MM.1S (cell line): ENCODE results near the gene TBC1D13.

Experiments
- DNase-seq: peaks from one replicate; pipeline ENCODE4 v3.0.0-alpha.2; 2015
- H2AFZ ChIP-seq: fragments of 300-600 bp; sonication (generic); 2 replicates; pipeline ENCODE4 v1.6.0; 2016; ENCODE audit warnings: antibody characterized with exemption, low read length
- H3F3A ChIP-seq: fragments of 300-600 bp; sonication (generic); 2 replicates; pipeline ENCODE4 v1.6.1; 2016; ENCODE audit warnings: mild to moderate bottlenecking, antibody characterized with exemption, low read length, moderate library complexity, mixed read lengths; ENCODE audit not compliant: insufficient read depth
- H3K27ac ChIP-seq: fragments of 300-600 bp; sonication (generic); 2 replicates; pipeline ENCODE4 v1.5.1; 2016; ENCODE audit warnings: mild to moderate bottlenecking, low read length
- H3K27me3 ChIP-seq: fragments of 300-600 bp; sonication (generic); replicated peaks from 2 replicates; pipeline ENCODE4 v1.6.0; 2016; ENCODE audit warnings: low read length; ENCODE audit not compliant: insufficient read depth
- H3K36me3 ChIP-seq: fragments of 300-600 bp; sonication (generic); replicated peaks from 2 replicates; pipeline ENCODE4 v1.6.1; 2016; ENCODE audit warnings: mild to moderate bottlenecking, low read length, mixed read lengths; ENCODE audit not compliant: insufficient read depth
- H3K4me1 ChIP-seq: fragments of 300-600 bp; sonication (generic); 2 replicates; pipeline ENCODE4 v1.6.1; 2016; ENCODE audit warnings: low read length, mixed read lengths
- H3K4me2 ChIP-seq: fragments of 300-600 bp; sonication (generic); 2 replicates; pipeline ENCODE4 v1.6.0; 2016; ENCODE audit warnings: low read depth, low read length
- H3K4me3 ChIP-seq: fragments of 300-600 bp; sonication (generic); 2 replicates; pipeline ENCODE4 v1.5.1; 2016; ENCODE audit warnings: low read length, mixed read lengths
- H3K79me2 ChIP-seq: fragments of 300-600 bp; sonication (generic); 2 replicates; pipeline ENCODE4 v1.6.1; 2016; ENCODE audit warnings: mixed run types, low read length, mixed read lengths
- H3K9ac ChIP-seq: fragments of 300-600 bp; sonication (generic); 2 replicates; pipeline ENCODE4 v1.6.1; 2016; ENCODE audit warnings: low read length, mixed read lengths
- H3K9me2 ChIP-seq: fragments of 300-600 bp; sonication (generic); replicated peaks from 2 replicates; pipeline ENCODE4 v1.6.1; 2016; ENCODE audit warnings: mild to moderate bottlenecking, low read length, mixed read lengths; ENCODE audit not compliant: insufficient read depth
- H3K9me3 ChIP-seq: fragments of 300-600 bp; sonication (generic); replicated peaks from 2 replicates; pipeline ENCODE4 v1.6.1; 2016; ENCODE audit warnings: mild to moderate bottlenecking, low read length, mixed read lengths; ENCODE audit not compliant: insufficient read depth
- H4K20me1 ChIP-seq: fragments of 300-600 bp; sonication (generic); 2 replicates; pipeline ENCODE4 v1.6.1; 2016; ENCODE audit warnings: mild to moderate bottlenecking, low read length, moderate library complexity, mixed read lengths; ENCODE audit not compliant: insufficient read depth
- CTCF ChIP-seq: fragments of 300-600 bp; sonication (generic); IDR thresholded peaks from 2 replicates; pipeline ENCODE4 v1.5.1; 2016; ENCODE audit warnings: antibody characterized with exemption, low read length, mixed read lengths
- EZH2 ChIP-seq: fragments of 300-600 bp; sonication (generic); optimal IDR thresholded peaks from 2 replicates; pipeline ENCODE3; 2017; ENCODE audit warnings: low read depth, mild to moderate bottlenecking, antibody characterized with exemption, low read length, mixed read lengths
- EZH2phosphoT487 ChIP-seq: fragments of 300-600 bp; sonication (generic); IDR thresholded peaks from 2 replicates; pipeline ENCODE4 v1.6.1; 2018; ENCODE audit warnings: antibody characterized with exemption, low read length

The TBC1D13 gene

GRCh38 chr9:128810873-128811272, 23.8 kb downstream of the TBC1D13 start:
- Histone ChIP-seq H3K9me3 (no peaks in the 10 kb centered on the region), H3K36me3 (no peaks in the 10 kb centered on the region), H2AFZ (no peak overlapping the region), H3K79me2 (no peaks in the 10 kb centered on the region), H3K4me2 (no peak overlapping the region), H3K4me3 (no peak overlapping the region), H3K27me3 (no peaks in the 10 kb centered on the region), H3K9ac (no peak overlapping the region), H3K4me1 (no peaks in the 10 kb centered on the region), H3K9me2 (no peaks in the 10 kb centered on the region), H3F3A (no peaks in the 10 kb centered on the region), H3K27ac (no peak overlapping the region), H4K20me1 (no peaks in the 10 kb centered on the region)
- no peak for DNase-seq
- TF ChIP-seq EZH2 (no peak), CTCF (no peak), EZH2phosphoT487 (no peak)

GRCh38 chr9:128818099-128818838, 31.2 kb downstream of the TBC1D13 start, which contains the start of gene ENDOG:
Gene ENDOG (plus strand): TSS chr9:128818500. CDS start chr9:128818685, 185 bp downstream.
- H3K4me1 ChIP-seq, result peaks cover 6% of the 10 kb centered on the region; the same call in 1 of the 2 replicates
- peak within 1 kb of the TSS; percentile 53; the same call in 1 of the 2 replicates for H3K27ac ChIP-seq
- H2AFZ ChIP-seq, result peak within 1 kb of the TSS; percentile 95
- peak within 1 kb of the TSS; percentile 51; the same call in 1 of the 2 replicates for H3K9ac ChIP-seq
- H3K36me3 ChIP-seq, result no peaks in the 10 kb centered on the region
- H3F3A ChIP-seq, result no peaks in the 10 kb centered on the region
- TF ChIP-seq EZH2 (no peak), CTCF (peak; percentile 89), EZH2phosphoT487 (no peak)
- peak; percentile 98 for DNase-seq
- peaks cover 7% of the 10 kb centered on the region for H3K79me2 ChIP-seq
- peak within 1 kb of the TSS; percentile 72 for H3K4me3 ChIP-seq
- H4K20me1 ChIP-seq, result no peaks in the 10 kb centered on the region
- H3K27me3 ChIP-seq, result no peaks in the 10 kb centered on the region
- H3K4me2 ChIP-seq, result peak within 1 kb of the TSS; percentile 99
- H3K9me3 ChIP-seq, result no peaks in the 10 kb centered on the region
- no peaks in the 10 kb centered on the region for H3K9me2 ChIP-seq

GRCh38 chr9:128818839-128819715, 32.0 kb downstream of the TBC1D13 start:
- Histone ChIP-seq H3K4me3 (peak overlapping the region; percentile 72), H3K4me1 (peaks cover 6% of the 10 kb centered on the region; the same call in 1 of the 2 replicates), H3K27me3 (no peaks in the 10 kb centered on the region), H3K9me3 (no peaks in the 10 kb centered on the region), H3F3A (no peaks in the 10 kb centered on the region), H3K9ac (peak overlapping the region; percentile 45; the same call in 1 of the 2 replicates), H2AFZ (peak overlapping the region; percentile 78), H3K27ac (no peak overlapping the region), H3K79me2 (peaks cover 7% of the 10 kb centered on the region), H4K20me1 (no peaks in the 10 kb centered on the region), H3K4me2 (peak overlapping the region; percentile 99), H3K9me2 (no peaks in the 10 kb centered on the region), H3K36me3 (no peaks in the 10 kb centered on the region)
- TF ChIP-seq EZH2, result no peak
- TF ChIP-seq EZH2phosphoT487, result no peak
- no peak; the same call in 1 of the 2 replicates for TF ChIP-seq CTCF
- DNase-seq, result peak; percentile 54
